BLaER1 treated with 17β-estradiol and CSF1 and Interleukin-3, amounts not matched to agents 10 nM and 100 nM (cell line): ENCODE measurements around the gene LCOR.

Experiments
- H3K27ac ChIP-seq, 11 experiments: shearing (Covaris generic); formaldehyde crosslinking; 2 replicates each; pipeline ENCODE4 v1.8.1; 2022
- H3K27me3 ChIP-seq, 11 experiments: shearing (Covaris generic); formaldehyde crosslinking; 2 replicates each; pipeline ENCODE4 v1.8.1; 2022
- H3K36me3 ChIP-seq, 11 experiments: shearing (Covaris generic); formaldehyde crosslinking; 2 replicates each; pipeline ENCODE4 v1.8.1; 2022
- H3K4me1 ChIP-seq, 10 experiments: shearing (Covaris generic); formaldehyde crosslinking; 2 replicates each; pipeline ENCODE4 v1.8.1; 2022
- H3K4me2 ChIP-seq, 11 experiments: shearing (Covaris generic); formaldehyde crosslinking; 2 replicates each; pipeline ENCODE4 v1.8.1; 2022
- H3K4me3 ChIP-seq, 10 experiments: shearing (Covaris generic); formaldehyde crosslinking; 2 replicates each; pipeline ENCODE4 v1.8.1; 2022
- H3K9ac ChIP-seq, 11 experiments: shearing (Covaris generic); formaldehyde crosslinking; 2 replicates each; pipeline ENCODE4 v1.8.1; 2022
- H3K9me3 ChIP-seq, 11 experiments: shearing (Covaris generic); formaldehyde crosslinking; replicated peaks in 1 of 11; 2 replicates each; pipeline ENCODE4 v1.8.1; 2022
- H4K20me1 ChIP-seq, 11 experiments: shearing (Covaris generic); formaldehyde crosslinking; 2 replicates each; pipeline ENCODE4 v1.8.1; 2022
- Cebpa-rat ChIP-seq, 11 experiments: shearing (Covaris generic); IDR thresholded peaks; 2 replicates each; pipeline ENCODE4 v1.8.1; 2022

The LCOR gene

DNA sequence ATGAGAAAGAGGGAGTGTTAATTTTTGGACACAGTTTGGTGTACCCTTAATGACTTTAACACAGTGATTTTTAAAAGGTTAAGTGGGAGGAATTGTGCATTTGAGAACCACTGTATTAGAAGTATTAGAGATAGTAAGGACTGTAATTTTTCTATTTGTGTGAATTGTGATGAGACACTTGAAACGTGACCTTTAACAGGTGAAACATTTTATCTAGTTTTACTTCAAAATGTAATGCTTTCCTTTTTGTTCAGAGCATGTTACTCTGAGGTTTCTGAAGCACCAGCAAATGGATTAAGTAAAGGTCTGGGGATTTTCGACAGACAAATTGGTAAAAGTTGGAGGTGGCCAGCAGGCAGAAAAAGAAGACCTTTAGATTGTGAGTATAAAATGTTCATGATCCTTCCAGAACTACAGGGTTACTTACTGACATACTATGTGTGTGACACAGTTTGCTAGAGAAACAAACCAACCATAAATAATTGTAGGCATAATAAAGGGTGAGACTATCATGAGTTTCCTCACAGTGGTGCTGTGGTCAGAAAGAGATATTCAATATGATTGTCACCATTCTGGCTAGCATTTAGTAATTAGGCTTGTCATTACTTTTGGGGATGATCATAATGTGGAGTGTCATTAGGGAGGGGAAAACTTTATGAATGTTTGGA lies 26.1 kb downstream of the LCOR start:
- H3K4me2 ChIP-seq: no peak overlapping the region
- no peak for TF ChIP-seq Cebpa-rat (IDR thresholded peaks at IDR 0.05)
- peaks cover 89 to 100% (median 99%) of the 10 kb centered on the region in 11 experiments for H4K20me1 ChIP-seq
- peaks cover 0 to 7% (median 1%) of the 10 kb centered on the region in 11 experiments; a peak in 6 of 22 replicates for H3K9me3 ChIP-seq
- H3K9ac ChIP-seq: peak overlapping the region in 1 of 11 experiments; percentile 24; a peak in 1 of 22 replicates
- H3K27me3 ChIP-seq: no peaks in the 10 kb centered on the region
- H3K4me3 ChIP-seq: no peak overlapping the region
- H3K27ac ChIP-seq: no peak overlapping the region
- H3K36me3 ChIP-seq: peaks cover 59 to 87% (median 72%) of the 10 kb centered on the region in 11 experiments
- peaks cover 13 to 32% (median 18%) of the 10 kb centered on the region in 10 experiments for H3K4me1 ChIP-seq

DNA sequence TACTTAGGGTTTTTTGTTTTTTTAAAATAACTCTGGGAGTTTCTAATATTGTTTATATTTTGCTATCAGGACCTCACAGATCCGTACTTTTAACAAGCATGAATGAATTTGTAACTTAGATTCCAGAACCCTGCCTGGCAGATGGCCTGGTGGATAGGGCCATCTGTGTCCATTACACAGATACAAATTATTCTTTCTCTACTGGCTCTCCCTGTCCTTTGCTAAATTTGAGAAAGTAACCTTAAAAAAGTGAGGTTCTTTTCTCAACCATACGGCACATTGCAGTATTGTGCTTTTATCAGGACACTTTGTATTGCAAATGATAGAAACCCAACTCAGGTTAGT lies 26.6 kb downstream of the LCOR start:
- peaks cover 54 to 84% (median 72%) of the 10 kb centered on the region in 11 experiments for H3K36me3 ChIP-seq
- H4K20me1 ChIP-seq: peaks cover 84 to 100% (median 99%) of the 10 kb centered on the region in 11 experiments

DNA sequence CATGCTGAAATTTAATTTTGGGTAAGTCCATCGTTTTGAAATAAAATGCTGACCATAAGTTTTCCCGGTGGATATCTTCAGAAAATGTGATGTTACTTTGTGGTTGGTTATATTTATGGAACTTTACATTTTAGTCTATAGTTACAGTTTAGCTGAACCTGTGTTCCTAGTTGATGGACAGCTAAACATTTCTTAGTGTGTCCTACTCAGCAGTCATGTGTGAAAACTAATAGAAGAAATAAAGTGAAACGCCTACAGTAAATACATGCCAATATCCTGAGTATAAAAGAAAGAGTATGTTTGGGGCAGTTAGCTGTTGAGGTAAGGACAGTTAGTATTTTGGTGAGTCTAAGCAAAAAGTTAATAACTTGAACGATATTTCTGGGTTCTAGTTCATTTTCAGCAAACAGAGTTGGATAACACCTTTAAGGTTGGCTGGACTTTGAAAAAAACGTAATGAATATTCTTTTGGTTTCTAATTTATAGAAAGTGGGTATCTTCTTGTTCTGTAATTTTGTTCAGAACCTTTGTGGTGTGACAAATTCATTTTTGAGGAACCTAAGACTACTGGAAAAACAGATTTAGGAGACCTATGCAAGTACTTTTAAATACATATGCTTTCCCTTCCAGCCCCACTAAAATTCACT lies 28.7 kb downstream of the LCOR start:
- Histone ChIP-seq H4K20me1 (peaks cover 78 to 100% (median 98%) of the 10 kb centered on the region in 11 experiments), H3K9me3 (no peaks in the 10 kb centered on the region; a peak in 1 of 22 replicates), H3K27me3 (no peaks in the 10 kb centered on the region), H3K4me3 (no peak overlapping the region), H3K27ac (no peak overlapping the region), H3K36me3 (peaks cover 51 to 85% (median 75%) of the 10 kb centered on the region in 11 experiments), H3K4me2 (no peak overlapping the region; a peak in 1 of 22 replicates), H3K4me1 (peaks cover 10 to 43% (median 16%) of the 10 kb centered on the region in 10 experiments), H3K9ac (no peak overlapping the region)
- TF ChIP-seq Cebpa-rat (IDR thresholded peaks at IDR 0.05): no peak

More for the DNA sequence above, 26.6 kb downstream of the LCOR start:
- TF ChIP-seq Cebpa-rat (IDR thresholded peaks at IDR 0.05): no peak
- Histone ChIP-seq H3K4me2 (no peak overlapping the region), H3K27me3 (no peaks in the 10 kb centered on the region), H3K4me3 (no peak overlapping the region), H3K9me3 (peaks cover 0 to 2% (median 0%) of the 10 kb centered on the region in 11 experiments; a peak in 2 of 22 replicates), H3K4me1 (peaks cover 13 to 37% (median 19%) of the 10 kb centered on the region in 10 experiments), H3K9ac (no peak overlapping the region), H3K27ac (no peak overlapping the region)

DNA sequence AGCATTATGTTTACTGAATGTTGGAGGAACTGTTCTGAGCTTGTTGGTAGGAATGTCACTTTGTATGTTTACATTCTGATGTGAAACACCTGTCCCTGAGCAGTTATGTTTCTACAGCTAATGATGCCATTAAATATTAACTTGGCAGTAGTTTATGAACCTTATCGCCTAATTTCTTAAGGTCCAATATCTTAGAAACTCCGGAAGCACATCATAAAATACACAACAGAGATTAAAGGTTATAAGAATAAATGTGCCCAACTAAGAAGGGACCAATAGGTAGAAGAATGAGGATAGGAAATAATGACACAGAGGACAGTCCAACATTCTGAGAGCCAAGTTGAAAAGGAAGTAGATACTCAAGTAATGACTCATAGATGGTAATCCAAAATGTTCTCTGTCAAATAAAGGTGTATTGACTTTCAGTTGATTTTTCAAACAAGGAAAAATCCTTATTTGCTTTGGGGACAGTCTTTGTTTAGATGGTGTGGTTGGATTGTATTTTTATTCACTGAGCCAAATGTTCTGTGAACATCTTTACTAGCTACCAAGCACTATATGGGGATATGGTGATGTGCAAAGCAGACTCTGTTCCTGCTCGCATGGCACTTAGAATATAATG lies 31.9 kb downstream of the LCOR start:
- no peak overlapping the region for H3K4me3 ChIP-seq
- no peaks in the 10 kb centered on the region for H3K27me3 ChIP-seq
- no peak for TF ChIP-seq Cebpa-rat (IDR thresholded peaks at IDR 0.05)
- peaks cover 0 to 32% (median 5%) of the 10 kb centered on the region in 10 experiments; a peak in 9 of 20 replicates for H3K4me1 ChIP-seq
- H3K4me2 ChIP-seq: peak overlapping the region in 3 of 11 experiments; percentile 7 to 20 (median 8); a peak in 2 of 22 replicates
- no peak overlapping the region for H3K9ac ChIP-seq
- H3K9me3 ChIP-seq: peaks cover 0 to 19% (median 10%) of the 10 kb centered on the region in 11 experiments; a peak in 12 of 22 replicates
- H3K36me3 ChIP-seq: peaks cover 60 to 97% (median 90%) of the 10 kb centered on the region in 11 experiments
- no peak overlapping the region for H3K27ac ChIP-seq
- peaks cover 69 to 100% (median 98%) of the 10 kb centered on the region in 11 experiments for H4K20me1 ChIP-seq

DNA sequence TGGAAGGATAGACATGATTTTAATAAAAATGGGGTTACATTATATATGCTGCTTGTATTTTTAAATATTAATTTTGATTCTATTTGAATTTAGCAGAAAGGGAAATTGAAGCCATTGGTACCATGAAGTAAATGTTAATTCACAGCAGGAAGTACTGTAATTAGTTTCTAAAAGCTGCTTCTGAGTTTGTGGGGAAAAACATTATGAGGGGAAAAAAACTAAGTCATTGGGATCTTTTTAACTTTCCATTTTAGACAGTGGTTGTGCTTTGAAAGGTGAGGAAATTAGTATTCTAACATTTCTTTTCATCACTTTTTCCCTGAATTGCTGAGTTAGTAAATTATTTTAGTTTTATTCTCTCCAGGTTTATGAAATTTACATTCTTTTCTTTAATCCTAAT lies 41.0 kb downstream of the LCOR start:
- Histone ChIP-seq H3K4me3 (no peak overlapping the region), H4K20me1 (peaks cover 75 to 100% (median 99%) of the 10 kb centered on the region in 11 experiments), H3K4me2 (no peak overlapping the region), H3K9ac (no peak overlapping the region), H3K27ac (no peak overlapping the region), H3K36me3 (peaks cover 15 to 91% (median 53%) of the 10 kb centered on the region in 11 experiments; a peak in 21 of 22 replicates), H3K4me1 (peaks cover 0 to 25% (median 0%) of the 10 kb centered on the region in 10 experiments; a peak in 5 of 20 replicates), H3K9me3 (peaks cover 0 to 16% (median 0%) of the 10 kb centered on the region in 11 experiments; a peak in 4 of 22 replicates), H3K27me3 (no peaks in the 10 kb centered on the region)
- no peak for TF ChIP-seq Cebpa-rat (IDR thresholded peaks at IDR 0.05)

DNA sequence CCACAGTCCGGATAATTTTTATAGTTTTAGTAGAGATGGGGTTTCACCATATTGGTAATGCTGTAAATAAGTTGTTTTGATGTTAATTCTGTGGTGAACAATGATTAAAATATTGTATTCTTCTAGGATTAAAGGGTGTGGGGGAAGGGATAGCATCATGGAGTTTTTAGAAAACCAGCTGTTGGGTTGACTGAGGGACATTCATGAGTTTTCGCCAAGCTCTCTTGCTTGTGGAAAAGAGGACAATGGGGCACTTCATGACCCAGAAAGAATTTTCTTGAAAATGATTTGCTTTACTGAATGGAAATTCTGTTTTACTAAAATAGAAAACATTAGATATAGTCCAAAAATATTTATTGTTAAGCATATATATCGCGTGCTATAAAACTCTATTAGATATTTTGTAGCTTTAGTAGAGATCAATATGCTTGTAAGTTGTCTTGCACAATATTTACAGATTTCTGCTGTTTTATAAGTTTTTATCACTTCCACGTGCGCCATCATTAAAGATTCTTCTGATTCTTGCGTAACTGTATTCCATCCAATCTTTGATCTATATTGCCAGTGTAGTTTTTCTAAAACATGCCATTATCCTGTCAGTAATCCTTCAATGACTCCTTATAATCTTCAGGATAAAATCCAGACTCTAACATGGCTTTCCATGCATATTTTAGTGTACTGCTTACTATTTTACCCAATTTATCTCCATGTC lies 41.8 kb downstream of the LCOR start:
- TF ChIP-seq Cebpa-rat (IDR thresholded peaks at IDR 0.05): no peak
- H4K20me1 ChIP-seq: peaks cover 73 to 100% (median 99%) of the 10 kb centered on the region in 11 experiments
- H3K4me1 ChIP-seq: peaks cover 0 to 25% (median 0%) of the 10 kb centered on the region in 10 experiments; a peak in 5 of 20 replicates
- peaks cover 0 to 12% (median 0%) of the 10 kb centered on the region in 11 experiments; a peak in 6 of 22 replicates for H3K9me3 ChIP-seq
- H3K4me2 ChIP-seq: no peak overlapping the region
- no peak overlapping the region for H3K4me3 ChIP-seq
- no peak overlapping the region for H3K27ac ChIP-seq
- no peak overlapping the region for H3K9ac ChIP-seq
- peaks cover 20 to 91% (median 53%) of the 10 kb centered on the region in 11 experiments for H3K36me3 ChIP-seq
- no peaks in the 10 kb centered on the region for H3K27me3 ChIP-seq

DNA sequence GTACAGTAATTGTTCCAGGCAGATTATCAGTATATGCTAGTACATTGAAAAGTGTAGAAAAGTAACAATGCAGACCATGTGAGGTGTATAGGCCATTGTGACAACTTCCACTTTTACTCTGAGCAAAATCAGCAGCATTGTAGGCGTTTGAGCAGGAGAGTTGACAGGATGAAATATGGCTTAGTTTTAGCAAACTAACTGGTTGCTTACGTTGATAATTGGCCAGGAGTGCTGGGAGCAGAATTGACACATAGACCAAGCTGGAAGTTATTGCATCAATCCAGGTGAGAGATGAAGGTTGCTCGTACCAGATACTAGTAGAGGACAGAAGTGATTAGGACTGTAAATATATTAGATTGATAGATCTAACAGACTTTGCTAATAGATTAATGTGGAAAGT lies 46.0 kb downstream of the LCOR start:
- Histone ChIP-seq H4K20me1 (peaks cover 68 to 100% (median 100%) of the 10 kb centered on the region in 11 experiments), H3K4me3 (no peak overlapping the region)

DNA sequence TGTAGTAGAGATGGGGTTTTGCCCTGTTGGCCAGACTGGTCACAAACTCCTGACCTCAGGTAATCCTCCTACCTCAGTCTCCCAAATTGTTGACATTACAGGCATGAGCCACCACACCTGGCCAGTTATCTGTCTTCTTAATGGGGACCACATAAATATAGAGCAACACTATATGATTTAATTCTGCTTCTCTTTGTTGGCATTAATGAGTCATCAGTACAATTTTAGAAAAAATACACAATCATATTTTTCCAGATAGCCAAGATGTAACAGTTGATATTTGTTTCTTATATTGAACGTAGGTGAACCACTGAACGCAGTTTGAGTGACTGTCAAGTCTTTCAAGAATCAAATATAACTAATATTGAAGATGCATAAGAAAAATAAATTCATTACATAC lies 48.5 kb downstream of the LCOR start:
- Histone ChIP-seq H3K4me2 (peak overlapping the region in 3 of 11 experiments; percentile 7 to 24 (median 16); a peak in 1 of 22 replicates), H3K9me3 (peaks cover 0 to 54% (median 26%) of the 10 kb centered on the region in 11 experiments; a peak in 19 of 22 replicates), H4K20me1 (peaks cover 53 to 100% (median 92%) of the 10 kb centered on the region in 11 experiments), H3K27ac (no peak overlapping the region), H3K9ac (no peak overlapping the region), H3K4me1 (peaks cover 0 to 11% (median 0%) of the 10 kb centered on the region in 10 experiments; a peak in 5 of 20 replicates), H3K27me3 (no peaks in the 10 kb centered on the region), H3K4me3 (no peak overlapping the region), H3K36me3 (peaks cover 30 to 86% (median 59%) of the 10 kb centered on the region in 11 experiments)
- TF ChIP-seq Cebpa-rat (IDR thresholded peaks at IDR 0.05): no peak

More for the DNA sequence above, 46.0 kb downstream of the LCOR start:
- Histone ChIP-seq H3K27me3 (no peaks in the 10 kb centered on the region), H3K27ac (no peak overlapping the region), H3K36me3 (peaks cover 14 to 87% (median 44%) of the 10 kb centered on the region in 11 experiments), H3K4me2 (no peak overlapping the region), H3K4me1 (peaks cover 0 to 22% (median 0%) of the 10 kb centered on the region in 10 experiments; a peak in 5 of 20 replicates), H3K9ac (no peak overlapping the region), H3K9me3 (peaks cover 0 to 33% (median 10%) of the 10 kb centered on the region in 11 experiments; a peak in 8 of 22 replicates)
- TF ChIP-seq Cebpa-rat (IDR thresholded peaks at IDR 0.05): no peak
